Caco-2 (cell line): Measurements from ENCODE around the gene IL17RB. TPM values are rescaled to one million over a fixed set of nuclear protein-coding genes. Genes with fewer than 3 reads are reported as not detected.

Experiments used
- BruUV-seq: library from RNA; stranded (reverse); fragments of 400-500 nt; replicated peaks from 2 replicates; lab custom pipeline; 2021; lab: Mats Ljungman, UMichigan
- CTCF ChIA-PET: fragments of 300-600 bp; sonication (Branson Sonifier 250); formaldehyde crosslinking; loops from one replicate; lab custom pipeline; 2022; ENCODE audit warnings: antibody characterized with exemption; lab: Charles Lee
- POLR2A ChIA-PET: fragments of 300-600 bp; sonication (Branson Sonifier 250); formaldehyde crosslinking; loops from one replicate; lab custom pipeline; 2022; ENCODE audit warnings: antibody characterized with exemption; lab: Charles Lee
- DNase-seq, 2 experiments: peaks; one replicate each; pipeline versions ENCODE4 v3.0.0 to v3.0.0-alpha.2; 2020 to 2022
- H3K27me3 ChIP-seq: replicated peaks from 2 replicates; pipeline ENCODE4 v1.6.0; 2011; ENCODE audit warnings: low read length; ENCODE audit not compliant: control insufficient read depth, insufficient read depth
- H3K36me3 ChIP-seq: 2 replicates; pipeline ENCODE4 v1.5.1; 2011; ENCODE audit warnings: low read length; ENCODE audit not compliant: control insufficient read depth, insufficient read depth
- H3K4me1 ChIP-seq: fragments of 250-450 bp; sonication (Bioruptor Pico); 2 replicates; pipeline ENCODE4 v1.5.1; 2020; ENCODE audit warnings: mild to moderate bottlenecking
- H3K4me3 ChIP-seq: 2 replicates; pipeline ENCODE4 v1.5.1; 2011; ENCODE audit warnings: low read depth, mild to moderate bottlenecking, control low read depth, low read length
- H3K9me3 ChIP-seq: fragments of 250-450 bp; sonication (Bioruptor Pico); 2 replicates; pipeline ENCODE4 v1.5.1; 2020; ENCODE audit warnings: mild to moderate bottlenecking, moderate library complexity
- H3K27ac Mint-ChIP-seq: one replicate; pipeline ENCODE4 v1.8.0; 2022; ENCODE audit warnings: mixed read lengths; ENCODE audit not compliant: unreplicated experiment
- H3K27me3 Mint-ChIP-seq: one replicate; pipeline ENCODE4 v1.8.0; 2022; ENCODE audit warnings: mixed read lengths; ENCODE audit not compliant: insufficient read depth, unreplicated experiment
- H3K36me3 Mint-ChIP-seq: one replicate; pipeline ENCODE4 v1.8.0; 2022; ENCODE audit warnings: mild to moderate bottlenecking, mixed read lengths; ENCODE audit not compliant: insufficient read depth, unreplicated experiment
- H3K4me1 Mint-ChIP-seq: one replicate; pipeline ENCODE4 v1.8.0; 2022; ENCODE audit warnings: low read depth, mixed read lengths; ENCODE audit not compliant: unreplicated experiment
- H3K4me3 Mint-ChIP-seq: one replicate; pipeline ENCODE4 v1.8.0; 2022; ENCODE audit warnings: mild to moderate bottlenecking, moderate library complexity, mixed read lengths; ENCODE audit not compliant: unreplicated experiment
- H3K9me3 Mint-ChIP-seq: one replicate; pipeline ENCODE4 v1.8.0; 2022; ENCODE audit warnings: mixed read lengths; ENCODE audit not compliant: unreplicated experiment
- intact Hi-C: fragments of 100-400 bp; cut with micrococcal nuclease; formaldehyde crosslinking; loops from one replicate; pipeline ENCODE4 v1.10.0; 2022; ENCODE audit not compliant: unreplicated experiment
- total RNA-seq: library from RNA; stranded (reverse); gene quantifications from 2 replicates; pipeline ENCODE4 v1.2.3, GENCODE V29; 2022
- TF ChIP-seq, protein P1 (sequence below), 2 experiments: fragments of 200-600 bp in 1 of 2; IDR thresholded peaks; 1 replicate in 1 of 2; 2 replicates in 1 of 2; pipeline versions ENCODE4 v1.5.1 to v1.8.0; 2011 to 2022; ENCODE audit warnings: antibody characterized with exemption in 1 of 2, control low read depth in 1 of 2, inconsistent platforms in 1 of 2, low read depth in 1 of 2, low read length in 1 of 2, mild to moderate bottlenecking in 1 of 2, moderate library complexity in 1 of 2; ENCODE audit not compliant: insufficient read depth in 1 of 2, severe bottlenecking in 1 of 2, unreplicated experiment in 1 of 2

The IL17RB gene
- total RNA-seq, 1 experiment from 2014 or later: 27.5 TPM

DNA sequence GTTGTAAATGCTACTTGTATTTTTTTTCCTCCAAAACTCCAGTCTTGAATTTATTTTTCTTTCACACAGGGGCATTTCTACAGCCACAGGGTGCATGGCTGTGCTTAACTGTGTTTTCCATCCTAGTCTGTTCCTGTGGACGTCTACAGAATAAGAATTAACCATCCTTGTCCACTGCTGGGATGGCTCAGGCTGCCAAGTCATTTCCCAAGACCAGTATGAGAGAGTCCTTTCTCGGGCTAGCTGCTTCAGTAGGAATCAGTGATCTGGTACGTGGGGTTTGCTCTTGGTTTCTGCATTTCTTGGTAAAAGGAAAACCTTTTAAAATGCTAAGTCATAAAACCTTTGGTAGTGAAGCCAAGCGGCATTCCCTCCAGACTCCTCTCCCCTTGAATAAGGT, 29.9 kb upstream of the IL17RB start:
- no peaks in the 10 kb centered on the region for H3K9me3 ChIP-seq
- Mint-ChIP-seq H3K4me3 (no peak overlapping the region), H3K27ac (no peak overlapping the region), H3K36me3 (peaks cover 18% of the 10 kb centered on the region), H3K4me1 (no peaks in the 10 kb centered on the region), H3K9me3 (no peaks in the 10 kb centered on the region), H3K27me3 (no peaks in the 10 kb centered on the region)
- no peak for DNase-seq
- H3K4me1 ChIP-seq: no peaks in the 10 kb centered on the region
- no TSS peak for BruUV-seq
- POLR2A ChIA-PET: no interaction called here
- CTCF ChIA-PET: no interaction called here
- H3K4me3 ChIP-seq: no peak overlapping the region
- TF ChIP-seq, protein P1, sequence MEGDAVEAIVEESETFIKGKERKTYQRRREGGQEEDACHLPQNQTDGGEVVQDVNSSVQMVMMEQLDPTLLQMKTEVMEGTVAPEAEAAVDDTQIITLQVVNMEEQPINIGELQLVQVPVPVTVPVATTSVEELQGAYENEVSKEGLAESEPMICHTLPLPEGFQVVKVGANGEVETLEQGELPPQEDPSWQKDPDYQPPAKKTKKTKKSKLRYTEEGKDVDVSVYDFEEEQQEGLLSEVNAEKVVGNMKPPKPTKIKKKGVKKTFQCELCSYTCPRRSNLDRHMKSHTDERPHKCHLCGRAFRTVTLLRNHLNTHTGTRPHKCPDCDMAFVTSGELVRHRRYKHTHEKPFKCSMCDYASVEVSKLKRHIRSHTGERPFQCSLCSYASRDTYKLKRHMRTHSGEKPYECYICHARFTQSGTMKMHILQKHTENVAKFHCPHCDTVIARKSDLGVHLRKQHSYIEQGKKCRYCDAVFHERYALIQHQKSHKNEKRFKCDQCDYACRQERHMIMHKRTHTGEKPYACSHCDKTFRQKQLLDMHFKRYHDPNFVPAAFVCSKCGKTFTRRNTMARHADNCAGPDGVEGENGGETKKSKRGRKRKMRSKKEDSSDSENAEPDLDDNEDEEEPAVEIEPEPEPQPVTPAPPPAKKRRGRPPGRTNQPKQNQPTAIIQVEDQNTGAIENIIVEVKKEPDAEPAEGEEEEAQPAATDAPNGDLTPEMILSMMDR (IDR thresholded peaks at IDR 0.05; ENCODE audit: insufficient read depth in 1 of 2, low read depth in 1 of 2, low read length in 1 of 2, severe bottlenecking in 1 of 2, unreplicated experiment in 1 of 2): no peak
- H3K36me3 ChIP-seq: peaks cover 12% of the 10 kb centered on the region
- H3K27me3 ChIP-seq: no peaks in the 10 kb centered on the region
- intact Hi-C loops: no loop called here

DNA sequence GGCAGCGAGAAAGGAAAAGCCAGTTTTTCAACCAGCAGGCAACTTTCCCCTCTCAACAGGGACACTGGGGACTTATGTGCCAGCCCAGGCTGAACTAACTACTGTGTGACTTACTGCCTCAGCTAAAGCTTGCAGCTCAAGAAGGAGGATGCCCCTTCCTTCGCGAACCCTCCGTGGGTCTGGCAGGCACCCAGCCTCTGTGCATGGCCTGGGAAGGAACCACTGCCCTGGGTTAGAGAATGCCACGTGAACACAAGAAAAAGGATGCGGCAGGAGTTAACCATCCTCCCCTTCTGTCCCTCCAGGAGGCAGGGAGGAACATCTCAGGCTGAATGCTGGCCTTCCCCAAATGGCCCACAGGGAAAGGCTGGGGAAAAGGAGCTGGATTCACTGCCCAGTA, 29.2 kb upstream of the IL17RB start:
- TF ChIP-seq, protein P1 (IDR thresholded peaks at IDR 0.05; ENCODE audit: insufficient read depth in 1 of 2, low read depth in 1 of 2, low read length in 1 of 2, severe bottlenecking in 1 of 2, unreplicated experiment in 1 of 2): no peak
- H3K27ac Mint-ChIP-seq: no peak overlapping the region
- Histone ChIP-seq H3K36me3 (peaks cover 14% of the 10 kb centered on the region), H3K27me3 (no peaks in the 10 kb centered on the region), H3K4me1 (no peaks in the 10 kb centered on the region), H3K4me3 (no peak overlapping the region), H3K9me3 (no peaks in the 10 kb centered on the region)
- BruUV-seq: no TSS peak
- H3K27me3 Mint-ChIP-seq: no peaks in the 10 kb centered on the region
- H3K4me3 Mint-ChIP-seq: no peak overlapping the region
- ChIA-PET CTCF (no interaction called here), POLR2A (no interaction called here)
- no peaks in the 10 kb centered on the region for H3K4me1 Mint-ChIP-seq
- peaks cover 18% of the 10 kb centered on the region for H3K36me3 Mint-ChIP-seq
- H3K9me3 Mint-ChIP-seq: no peaks in the 10 kb centered on the region
- intact Hi-C loops: no loop called here
- DNase-seq: no peak

DNA sequence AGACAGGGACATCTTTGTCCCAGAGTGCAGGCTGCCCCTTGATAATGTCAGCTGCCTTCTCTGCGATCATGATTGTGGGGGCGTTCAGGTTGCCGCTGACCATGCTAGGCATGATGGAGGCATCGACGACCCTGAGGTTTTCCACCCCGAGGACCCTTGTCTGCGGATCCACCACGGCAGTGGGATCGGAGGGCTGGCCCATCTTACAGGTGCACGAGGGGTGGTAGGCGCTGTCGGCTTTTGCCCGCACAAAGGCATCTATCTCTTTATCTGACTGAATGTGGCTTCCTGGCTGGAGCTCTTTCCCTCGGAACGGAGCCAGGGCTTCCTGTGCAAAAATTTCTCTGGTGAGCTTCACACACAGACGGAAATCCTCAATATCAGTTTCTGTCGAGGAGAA, 28.6 kb upstream of the IL17RB start:
- Histone ChIP-seq H3K4me1 (no peaks in the 10 kb centered on the region), H3K4me3 (no peak overlapping the region), H3K36me3 (peaks cover 17% of the 10 kb centered on the region), H3K9me3 (no peaks in the 10 kb centered on the region), H3K27me3 (no peaks in the 10 kb centered on the region)
- H3K4me1 Mint-ChIP-seq: no peaks in the 10 kb centered on the region
- intact Hi-C loops: no loop called here
- H3K4me3 Mint-ChIP-seq: no peak overlapping the region
- BruUV-seq: no TSS peak
- no peaks in the 10 kb centered on the region for H3K27me3 Mint-ChIP-seq
- no peaks in the 10 kb centered on the region for H3K9me3 Mint-ChIP-seq
- ChIA-PET CTCF (no interaction called here), POLR2A (no interaction called here)
- no peak overlapping the region for H3K27ac Mint-ChIP-seq
- peaks cover 12% of the 10 kb centered on the region for H3K36me3 Mint-ChIP-seq
- no peak for DNase-seq
- TF ChIP-seq, protein P1 (IDR thresholded peaks at IDR 0.05; ENCODE audit: insufficient read depth in 1 of 2, low read depth in 1 of 2, low read length in 1 of 2, severe bottlenecking in 1 of 2, unreplicated experiment in 1 of 2): no peak
